Measurements from ENCODE around the gene TSC22D4.

TSC22D4 gene

DNA sequence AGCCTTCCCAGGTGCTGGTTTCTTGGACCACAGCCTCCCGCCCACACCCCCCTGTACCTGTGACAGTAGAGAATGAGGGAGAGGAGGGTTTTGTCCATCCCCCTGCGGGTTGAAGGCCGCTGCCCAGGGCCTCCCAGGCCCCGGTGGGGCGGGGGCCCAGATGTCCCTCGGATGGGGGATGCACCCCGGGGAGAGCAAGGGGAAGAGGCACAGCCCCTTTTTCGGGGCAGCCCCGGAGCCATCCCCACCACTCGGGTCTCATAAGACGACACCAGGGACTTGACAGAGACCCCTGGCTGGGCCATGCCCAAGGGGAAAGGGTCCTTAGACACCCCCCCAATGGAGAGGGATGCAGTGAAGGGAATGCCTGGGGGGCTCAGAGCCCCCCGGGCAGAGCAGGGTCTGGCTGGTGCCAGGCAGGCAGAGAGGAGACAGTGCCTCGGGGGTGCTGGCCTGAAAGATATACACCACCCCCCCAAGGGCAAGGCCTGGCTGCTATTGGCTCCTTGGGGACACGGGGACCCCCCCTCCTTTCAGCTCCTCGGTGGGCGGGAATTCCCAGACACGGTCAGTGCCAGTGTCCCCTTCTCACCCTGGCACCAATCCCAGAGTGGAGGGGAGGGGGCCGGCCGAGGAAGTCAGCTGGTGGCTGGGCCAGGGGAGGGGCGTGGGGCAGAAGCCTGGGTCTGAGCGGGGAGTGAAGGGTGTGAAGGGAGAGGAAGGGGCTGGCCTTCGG is 11.2 kb downstream of the TSC22D4 start:
- no peak for DNase-seq
- intact Hi-C loops (cut with DNase I; ENCODE audit: low total_unique reads) = loop anchor here (5.0 to 10.0 kb wide), 3 partner anchors 89 to 397 kb away; partner anchors contain the start of genes EPO and TRIP6
- H3K4me3 ChIP-seq = no peak overlapping the region
- H3K27me3 ChIP-seq = no peaks in the 10 kb centered on the region
- peaks cover 0 to 60% (median 11%) of the 10 kb centered on the region in 3 donors for H3K36me3 ChIP-seq
- TF ChIP-seq, protein P1, sequence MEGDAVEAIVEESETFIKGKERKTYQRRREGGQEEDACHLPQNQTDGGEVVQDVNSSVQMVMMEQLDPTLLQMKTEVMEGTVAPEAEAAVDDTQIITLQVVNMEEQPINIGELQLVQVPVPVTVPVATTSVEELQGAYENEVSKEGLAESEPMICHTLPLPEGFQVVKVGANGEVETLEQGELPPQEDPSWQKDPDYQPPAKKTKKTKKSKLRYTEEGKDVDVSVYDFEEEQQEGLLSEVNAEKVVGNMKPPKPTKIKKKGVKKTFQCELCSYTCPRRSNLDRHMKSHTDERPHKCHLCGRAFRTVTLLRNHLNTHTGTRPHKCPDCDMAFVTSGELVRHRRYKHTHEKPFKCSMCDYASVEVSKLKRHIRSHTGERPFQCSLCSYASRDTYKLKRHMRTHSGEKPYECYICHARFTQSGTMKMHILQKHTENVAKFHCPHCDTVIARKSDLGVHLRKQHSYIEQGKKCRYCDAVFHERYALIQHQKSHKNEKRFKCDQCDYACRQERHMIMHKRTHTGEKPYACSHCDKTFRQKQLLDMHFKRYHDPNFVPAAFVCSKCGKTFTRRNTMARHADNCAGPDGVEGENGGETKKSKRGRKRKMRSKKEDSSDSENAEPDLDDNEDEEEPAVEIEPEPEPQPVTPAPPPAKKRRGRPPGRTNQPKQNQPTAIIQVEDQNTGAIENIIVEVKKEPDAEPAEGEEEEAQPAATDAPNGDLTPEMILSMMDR (IDR thresholded peaks at IDR 0.05) = no peak
- no peaks in the 10 kb centered on the region for H3K9me3 ChIP-seq
- H3K4me1 ChIP-seq = peaks cover 0 to 50% (median 27%) of the 10 kb centered on the region in 4 donors
- peak overlapping the region in 1 of 2 donors; percentile 63 for H3K27ac ChIP-seq

GRCh38 chr7:100466653-100467605 is 12.1 kb downstream of the TSC22D4 start:
- Histone ChIP-seq H3K4me3 (no peak overlapping the region), H3K9me3 (no peaks in the 10 kb centered on the region), H3K27me3 (no peaks in the 10 kb centered on the region), H3K4me1 (peaks cover 0 to 41% (median 21%) of the 10 kb centered on the region in 4 donors), H3K36me3 (peaks cover 0 to 51% (median 11%) of the 10 kb centered on the region in 3 donors), H3K27ac (peak overlapping the region; percentile 43 to 63)
- TF ChIP-seq, protein P1 (IDR thresholded peaks at IDR 0.05) = no peak
- no peak for DNase-seq
- intact Hi-C loops (cut with DNase I; ENCODE audit: low total_unique reads) = loop anchor here (5.0 to 10.0 kb wide), 3 partner anchors 90 to 398 kb away; partner anchors contain the start of genes EPO and TRIP6

DNA sequence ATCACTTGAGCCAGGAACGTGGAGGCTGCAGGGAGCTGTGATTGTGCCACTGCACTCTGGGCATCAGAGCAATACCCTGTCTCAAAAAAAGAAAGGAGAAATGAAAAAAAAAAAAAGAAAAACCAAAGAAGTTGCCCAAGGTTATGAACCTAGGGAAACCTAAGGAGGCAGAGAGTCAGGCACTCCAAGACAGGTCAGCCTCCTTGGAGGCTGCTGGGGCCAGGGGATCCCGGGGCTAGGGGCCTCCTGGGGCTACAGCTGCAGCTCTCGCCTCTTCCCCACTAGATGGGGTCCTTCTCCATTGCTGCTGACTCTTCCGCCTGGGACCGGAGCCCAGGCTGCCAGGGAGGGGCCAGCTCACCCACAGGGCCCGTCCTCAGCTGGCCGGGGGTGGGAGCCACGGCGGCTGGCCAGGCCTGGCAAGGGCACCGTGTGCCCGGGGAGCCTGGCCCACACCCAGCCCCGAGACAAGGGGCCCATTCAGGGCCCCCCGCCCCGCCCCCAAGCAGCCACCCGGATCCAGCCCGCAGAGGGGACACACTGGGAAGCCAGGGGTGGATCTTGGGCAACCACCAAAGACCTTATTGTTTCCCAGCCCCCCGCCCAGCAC is 13.2 kb downstream of the TSC22D4 start:
- peak overlapping the region in 1 of 2 donors; percentile 23 for H3K4me3 ChIP-seq
- H3K36me3 ChIP-seq = peaks cover 0 to 41% (median 12%) of the 10 kb centered on the region in 3 donors
- intact Hi-C loops (cut with DNase I; ENCODE audit: low total_unique reads) = loop anchor here (5.0 to 10.0 kb wide), 3 partner anchors 91 to 399 kb away; partner anchors contain the start of genes EPO and TRIP6
- H3K27ac ChIP-seq = peak overlapping the region; percentile 43 to 63
- no peaks in the 10 kb centered on the region for H3K27me3 ChIP-seq
- no peaks in the 10 kb centered on the region for H3K9me3 ChIP-seq
- TF ChIP-seq, protein P1 (IDR thresholded peaks at IDR 0.05) = peak; percentile 64 to 77
- peak; percentile 78 to 91 for DNase-seq
- peaks cover 0 to 35% (median 21%) of the 10 kb centered on the region in 4 donors for H3K4me1 ChIP-seq

- no peak overlapping the region for H3K4me3 ChIP-seq
- intact Hi-C loops (cut with DNase I; ENCODE audit: low total_unique reads) = loop anchor here (5.0 to 10.0 kb wide), 3 partner anchors 92 to 400 kb away; partner anchors contain the start of genes EPO and TRIP6
- H3K9me3 ChIP-seq = no peaks in the 10 kb centered on the region
- no peaks in the 10 kb centered on the region for H3K27me3 ChIP-seq
- TF ChIP-seq, protein P1 (IDR thresholded peaks at IDR 0.05) = no peak
- peak overlapping the region in 1 of 2 donors; percentile 63 for H3K27ac ChIP-seq
- peaks cover 0 to 41% (median 11%) of the 10 kb centered on the region in 3 donors for H3K36me3 ChIP-seq
- peaks cover 0 to 35% (median 21%) of the 10 kb centered on the region in 4 donors for H3K4me1 ChIP-seq
- DNase-seq = no peak
Measured at GRCh38 chr7:100465299-100465698, 13.7 kb downstream of the TSC22D4 start.

DNA sequence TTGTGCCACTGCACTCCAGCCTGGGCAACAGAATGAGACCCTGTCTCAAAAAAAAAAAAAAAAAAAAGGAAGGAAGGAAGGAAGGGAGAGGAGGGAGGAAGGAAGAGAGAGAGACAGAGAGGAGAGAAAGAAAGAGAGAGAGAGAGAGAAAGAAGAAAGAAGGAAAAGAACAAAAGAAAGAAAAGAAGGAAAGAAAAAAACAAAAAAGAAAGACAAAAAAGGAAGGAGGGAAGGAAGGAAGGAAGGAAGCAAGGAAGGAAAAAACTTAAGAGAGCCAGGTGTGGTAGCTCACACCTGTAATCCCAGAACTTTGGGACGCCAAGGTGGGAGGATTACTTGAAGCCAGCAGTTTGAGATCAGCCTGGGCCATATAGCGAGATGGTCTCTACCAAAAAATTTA is 14.2 kb downstream of the TSC22D4 start:
- H3K4me3 ChIP-seq = no peak overlapping the region
- no peaks in the 10 kb centered on the region for H3K9me3 ChIP-seq
- H3K27me3 ChIP-seq = no peaks in the 10 kb centered on the region
- peaks cover 0 to 35% (median 21%) of the 10 kb centered on the region in 4 donors for H3K4me1 ChIP-seq
- TF ChIP-seq, protein P1 (IDR thresholded peaks at IDR 0.05) = no peak
- H3K27ac ChIP-seq = no peak overlapping the region
- DNase-seq = no peak
- intact Hi-C loops (cut with DNase I; ENCODE audit: low total_unique reads) = loop anchor here (5.0 to 10.0 kb wide), 3 partner anchors 93 to 400 kb away; partner anchors contain the start of genes EPO and TRIP6
- peaks cover 0 to 38% (median 11%) of the 10 kb centered on the region in 3 donors for H3K36me3 ChIP-seq
